ENCODE data around the gene NOTO. TPM values are rescaled to one million over a fixed set of nuclear protein-coding genes. Genes with fewer than 3 reads are reported as not detected.

NOTO gene
- total and polyA plus RNA-seq, 11 donors, result not detected

GRCh38 chr2:73257425-73258125 lies 55.2 kb downstream of the NOTO start:
- TF ChIP-seq POLR2A (IDR thresholded peaks at IDR 0.05) (no peak), CTCF (IDR thresholded peaks at IDR 0.05) (no peak)
- no peaks in the 10 kb centered on the region for H3K27me3 ChIP-seq
- peaks cover 0 to 30% (median 24%) of the 10 kb centered on the region in 9 donors for H3K36me3 ChIP-seq
- DNase-seq, result peak in 1 of 5 donors; percentile 71
- ATAC-seq, result no peak
- no peaks in the 10 kb centered on the region for H3K9me3 ChIP-seq
- 54 to 65% (median 59%) methylated on average over 8 to 10 of the region's 10 CpGs for WGBS, 4 donors
- H3K4me1 ChIP-seq, result no peaks in the 10 kb centered on the region
- intact Hi-C loops (cut with DNase I), result no loop called here
- no peak overlapping the region for H3K4me3 ChIP-seq
- no peak overlapping the region for H3K27ac ChIP-seq

DNA sequence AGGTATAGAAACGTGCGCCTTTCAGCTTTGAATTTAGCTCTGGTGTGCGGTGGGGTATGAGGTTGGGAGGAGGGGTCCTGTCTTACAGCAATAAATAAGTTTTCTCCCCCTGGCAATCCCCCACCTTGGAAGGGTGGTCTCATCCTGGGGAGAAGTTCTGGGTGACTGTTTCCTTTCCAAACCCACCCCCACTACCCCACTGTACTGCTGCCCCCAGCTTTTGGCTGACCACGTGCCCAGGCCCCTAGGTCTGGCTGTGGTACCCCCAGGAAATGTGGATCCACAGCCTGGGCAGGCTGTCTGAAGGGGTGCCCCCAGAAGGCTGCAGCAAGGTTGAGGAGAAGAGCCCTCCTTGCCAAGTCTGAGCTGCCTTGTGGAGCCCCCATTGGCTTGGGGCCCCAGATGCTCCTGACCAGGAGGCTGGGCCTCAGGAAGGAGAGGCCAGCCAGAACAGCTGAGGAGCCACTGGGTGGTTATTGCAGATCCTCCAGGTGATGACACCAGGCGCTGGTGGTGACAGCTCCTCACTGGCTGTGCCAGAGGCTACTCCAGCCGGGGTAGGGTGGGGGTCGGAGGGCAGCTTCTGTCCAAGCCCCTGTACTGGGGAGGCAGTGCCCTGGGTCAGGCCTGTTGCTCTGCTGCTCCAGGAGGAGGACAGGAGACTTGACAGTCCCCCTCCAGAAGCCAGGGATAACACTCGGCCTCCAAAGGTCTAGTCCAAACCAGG lies 56.0 kb downstream of the NOTO start:
- 84 to 91% (median 86%) methylated on average over 5 to 8 of the region's 8 CpGs for WGBS, 4 donors
- H3K9me3 ChIP-seq, result no peaks in the 10 kb centered on the region
- no peaks in the 10 kb centered on the region for H3K4me1 ChIP-seq

GRCh38 chr2:73258913-73259215 lies 56.5 kb downstream of the NOTO start:
- H3K4me1 ChIP-seq, result no peaks in the 10 kb centered on the region
- no peaks in the 10 kb centered on the region for H3K27me3 ChIP-seq
- no peaks in the 10 kb centered on the region for H3K9me3 ChIP-seq
- intact Hi-C loops (cut with DNase I), result no loop called here
- ATAC-seq (no peak), DNase-seq (no peak)
- 93 to 100% (median 96%) methylated on average over 2 to 9 of the region's 9 CpGs for WGBS, 4 donors
- H3K4me3 ChIP-seq, result no peak overlapping the region
- H3K27ac ChIP-seq, result no peak overlapping the region
- H3K36me3 ChIP-seq, result peaks cover 0 to 17% (median 11%) of the 10 kb centered on the region in 9 donors
- TF ChIP-seq CTCF (IDR thresholded peaks at IDR 0.05) (no peak), POLR2A (IDR thresholded peaks at IDR 0.05) (no peak)

More for the DNA sequence above, 56.0 kb downstream of the NOTO start:
- H3K4me3 ChIP-seq, result no peak overlapping the region
- intact Hi-C loops (cut with DNase I), result no loop called here
- DNase-seq, result no peak
- H3K27ac ChIP-seq, result no peak overlapping the region
- TF ChIP-seq POLR2A (IDR thresholded peaks at IDR 0.05) (no peak), CTCF (IDR thresholded peaks at IDR 0.05) (no peak)
- ATAC-seq, result no peak
- peaks cover 0 to 22% (median 16%) of the 10 kb centered on the region in 9 donors for H3K36me3 ChIP-seq
- H3K27me3 ChIP-seq, result no peaks in the 10 kb centered on the region

DNA sequence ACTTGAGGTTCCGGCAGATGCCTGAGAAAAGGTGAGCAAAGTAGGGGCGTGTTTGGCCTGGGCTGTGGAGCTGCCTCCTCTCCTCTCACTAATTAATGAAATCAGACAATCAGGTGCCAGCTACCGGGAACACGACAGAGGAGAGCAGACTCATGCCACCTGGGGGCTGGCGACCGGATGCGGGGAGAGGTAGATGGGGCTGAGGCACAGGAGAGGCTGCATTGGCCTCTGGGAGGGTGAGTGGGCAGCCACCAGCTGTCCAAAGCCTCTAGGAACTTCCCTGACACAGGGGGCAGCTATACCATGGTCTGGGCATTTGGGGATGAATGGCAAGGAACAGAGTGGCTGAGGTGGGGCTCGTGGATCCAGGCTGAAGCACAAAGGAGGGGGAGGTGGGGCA lies 56.9 kb downstream of the NOTO start:
- intact Hi-C loops (cut with DNase I), result no loop called here
- Histone ChIP-seq H3K36me3 (peaks cover 0 to 13% (median 7%) of the 10 kb centered on the region in 9 donors), H3K4me1 (no peaks in the 10 kb centered on the region), H3K27me3 (no peaks in the 10 kb centered on the region), H3K9me3 (no peaks in the 10 kb centered on the region), H3K27ac (no peak overlapping the region), H3K4me3 (no peak overlapping the region)
- TF ChIP-seq CTCF (IDR thresholded peaks at IDR 0.05) (no peak), POLR2A (IDR thresholded peaks at IDR 0.05) (no peak)
- no peak for DNase-seq
- ATAC-seq, result no peak
- WGBS, 4 donors, result 84 to 95% (median 88%) methylated on average over 6 to 8 of the region's 8 CpGs

All from heart left ventricle (tissue), 16 donors.